ENCODE data around the gene ADK. TPM values are rescaled to one million over a fixed set of nuclear protein-coding genes. Genes with fewer than 3 reads are reported as not detected.

ADK gene
- total RNA-seq, 1 donor from 2014 or later: 13.1 TPM

GRCh38 chr10:74542077-74542476 is 391.1 kb downstream of the ADK start:
- no peak for DNase-seq (ENCODE audit: low spot score)
- H3K9me3 Mint-ChIP-seq (ENCODE audit: unreplicated experiment): no peaks in the 10 kb centered on the region
- H3K36me3 Mint-ChIP-seq (ENCODE audit: low read depth, unreplicated experiment): no peaks in the 10 kb centered on the region
- H3K27ac Mint-ChIP-seq (ENCODE audit: unreplicated experiment): no peak overlapping the region
- H3K4me1 Mint-ChIP-seq (ENCODE audit: unreplicated experiment): peaks cover 4% of the 10 kb centered on the region
- H3K4me3 Mint-ChIP-seq (ENCODE audit: unreplicated experiment): no peak overlapping the region
- no peak for TF ChIP-seq CTCF (IDR thresholded peaks at IDR 0.05; ENCODE audit: unreplicated experiment)
- H3K27me3 Mint-ChIP-seq (ENCODE audit: unreplicated experiment): peaks cover 1% of the 10 kb centered on the region

- Mint-ChIP-seq H3K27me3 (ENCODE audit: unreplicated experiment) (peaks cover 1% of the 10 kb centered on the region), H3K4me3 (ENCODE audit: unreplicated experiment) (no peak overlapping the region), H3K9me3 (ENCODE audit: unreplicated experiment) (no peaks in the 10 kb centered on the region), H3K27ac (ENCODE audit: unreplicated experiment) (no peak overlapping the region), H3K36me3 (ENCODE audit: low read depth, unreplicated experiment) (no peaks in the 10 kb centered on the region), H3K4me1 (ENCODE audit: unreplicated experiment) (peaks cover 4% of the 10 kb centered on the region)
- TF ChIP-seq CTCF (IDR thresholded peaks at IDR 0.05; ENCODE audit: unreplicated experiment): no peak
- no peak for DNase-seq (ENCODE audit: low spot score)
Observed at GRCh38 chr10:74543276-74543675, 392.3 kb downstream of the ADK start.

GRCh38 chr10:74544106-74544505 is 393.1 kb downstream of the ADK start:
- Mint-ChIP-seq H3K4me1 (ENCODE audit: unreplicated experiment) (peaks cover 4% of the 10 kb centered on the region), H3K36me3 (ENCODE audit: low read depth, unreplicated experiment) (no peaks in the 10 kb centered on the region), H3K27me3 (ENCODE audit: unreplicated experiment) (peaks cover 1% of the 10 kb centered on the region), H3K9me3 (ENCODE audit: unreplicated experiment) (no peaks in the 10 kb centered on the region), H3K27ac (ENCODE audit: unreplicated experiment) (no peak overlapping the region), H3K4me3 (ENCODE audit: unreplicated experiment) (no peak overlapping the region)
- DNase-seq (ENCODE audit: low spot score): no peak
- no peak for TF ChIP-seq CTCF (IDR thresholded peaks at IDR 0.05; ENCODE audit: unreplicated experiment)

GRCh38 chr10:74548676-74549075 is 397.7 kb downstream of the ADK start:
- TF ChIP-seq CTCF (IDR thresholded peaks at IDR 0.05; ENCODE audit: unreplicated experiment): no peak
- H3K36me3 Mint-ChIP-seq (ENCODE audit: low read depth, unreplicated experiment): no peaks in the 10 kb centered on the region
- H3K4me3 Mint-ChIP-seq (ENCODE audit: unreplicated experiment): no peak overlapping the region
- H3K27ac Mint-ChIP-seq (ENCODE audit: unreplicated experiment): no peak overlapping the region
- DNase-seq (ENCODE audit: low spot score): no peak
- peaks cover 1% of the 10 kb centered on the region for H3K27me3 Mint-ChIP-seq (ENCODE audit: unreplicated experiment)
- peaks cover 4% of the 10 kb centered on the region for H3K4me1 Mint-ChIP-seq (ENCODE audit: unreplicated experiment)
- H3K9me3 Mint-ChIP-seq (ENCODE audit: unreplicated experiment): no peaks in the 10 kb centered on the region

- H3K27ac Mint-ChIP-seq (ENCODE audit: unreplicated experiment): no peak overlapping the region
- H3K36me3 Mint-ChIP-seq (ENCODE audit: low read depth, unreplicated experiment): no peaks in the 10 kb centered on the region
- no peaks in the 10 kb centered on the region for H3K9me3 Mint-ChIP-seq (ENCODE audit: unreplicated experiment)
- H3K27me3 Mint-ChIP-seq (ENCODE audit: unreplicated experiment): no peaks in the 10 kb centered on the region
- no peak for TF ChIP-seq CTCF (IDR thresholded peaks at IDR 0.05; ENCODE audit: unreplicated experiment)
- no peaks in the 10 kb centered on the region for H3K4me1 Mint-ChIP-seq (ENCODE audit: unreplicated experiment)
- no peak overlapping the region for H3K4me3 Mint-ChIP-seq (ENCODE audit: unreplicated experiment)
- no peak for DNase-seq (ENCODE audit: low spot score)
Observed at GRCh38 chr10:74556072-74556705, 405.2 kb downstream of the ADK start.

Measured in endothelial cell (in vitro differentiated cells).